GM19372 (cell line): ENCODE results near the gene ULK1.
"Not testable (repeated sequence)": the region's sequence is repeated elsewhere in the genome, so short reads cannot be mapped to it uniquely, and the experiment has no call there.

Experiments used
- ATAC-seq: cut with Tn5 transposase; IDR thresholded peaks from one replicate; pipeline ENCODE4 v1.9.1; 2021; ENCODE audit warnings: mild to moderate bottlenecking, low read depth, moderate library complexity; ENCODE audit not compliant: unreplicated experiment

ULK1 gene

DNA sequence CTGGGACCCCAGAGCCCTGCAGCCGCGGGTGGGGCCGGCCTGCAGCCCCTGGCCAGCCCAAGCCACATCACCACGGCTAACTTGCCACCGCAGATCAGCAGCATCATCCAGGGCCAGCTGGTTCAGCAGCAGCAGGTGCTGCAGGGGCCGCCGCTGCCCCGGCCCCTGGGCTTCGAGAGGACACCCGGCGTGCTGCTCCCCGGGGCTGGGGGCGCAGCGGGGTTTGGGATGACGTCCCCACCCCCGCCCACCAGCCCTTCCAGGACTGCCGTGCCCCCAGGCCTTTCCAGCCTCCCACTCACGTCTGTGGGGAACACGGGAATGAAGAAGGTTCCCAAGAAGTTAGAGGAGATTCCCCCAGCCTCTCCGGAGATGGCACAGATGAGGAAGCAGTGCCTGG, 66.9 kb downstream of the ULK1 start:
- ATAC-seq, result not testable (repeated sequence)

DNA sequence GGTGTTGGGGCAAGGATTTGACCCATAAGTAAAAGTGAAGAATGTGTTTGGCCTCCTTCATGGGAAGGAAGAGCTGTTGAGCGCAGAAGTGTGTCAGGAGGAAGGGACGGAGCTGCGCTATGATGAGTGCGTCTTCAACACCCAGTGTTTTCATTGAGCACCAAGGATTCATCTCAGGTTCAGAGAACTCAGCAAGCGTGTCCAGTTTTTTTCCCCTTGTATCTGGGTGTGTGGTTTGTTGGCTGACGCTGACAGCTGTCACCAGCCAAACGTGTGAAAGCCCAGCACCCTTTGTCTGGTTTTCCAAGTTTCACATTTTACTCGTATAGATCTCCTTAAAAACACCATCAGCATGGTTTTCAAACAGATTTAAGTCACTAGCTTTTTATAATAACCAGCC, 67.6 kb downstream of the ULK1 start:
- no peak for ATAC-seq

DNA sequence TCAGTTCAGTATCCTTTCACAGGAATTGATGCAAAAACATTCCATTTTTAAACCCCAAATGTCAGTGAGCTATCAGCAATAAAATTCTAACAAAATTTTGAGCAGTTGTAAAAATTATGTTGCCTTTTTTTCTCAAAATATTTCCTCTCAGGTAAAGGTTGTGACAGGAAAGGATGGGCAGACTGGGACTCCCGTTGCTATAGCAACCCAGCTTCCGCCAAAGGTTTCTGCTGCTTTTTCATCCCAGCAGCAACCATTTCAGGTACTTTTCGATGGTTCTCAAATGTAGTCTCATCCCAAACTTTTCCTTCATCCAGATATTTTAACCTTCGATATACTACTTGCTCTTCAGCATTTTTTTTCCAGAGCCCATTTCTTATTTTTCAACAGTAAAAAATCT, 69.0 kb downstream of the ULK1 start:
- ATAC-seq, result no peak

DNA sequence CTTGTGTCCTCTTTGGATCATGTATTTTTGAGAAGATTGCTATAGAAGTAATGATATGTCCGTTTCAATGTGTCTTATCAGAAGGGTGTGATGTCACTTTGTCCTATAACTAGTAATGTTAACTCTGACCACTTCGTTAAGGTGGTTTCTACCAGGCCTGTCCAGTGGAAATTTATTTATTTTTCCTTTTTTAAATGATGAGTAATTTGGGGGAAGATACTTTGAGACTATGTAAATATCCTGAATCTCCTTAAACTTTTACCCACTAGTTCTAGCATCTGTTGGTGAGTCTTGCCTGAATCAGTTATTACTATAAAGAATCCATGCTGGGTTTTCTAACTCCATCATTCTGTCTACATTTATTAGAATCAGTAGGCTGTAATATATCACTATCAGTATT, 70.7 kb downstream of the ULK1 start:
- no peak for ATAC-seq

DNA sequence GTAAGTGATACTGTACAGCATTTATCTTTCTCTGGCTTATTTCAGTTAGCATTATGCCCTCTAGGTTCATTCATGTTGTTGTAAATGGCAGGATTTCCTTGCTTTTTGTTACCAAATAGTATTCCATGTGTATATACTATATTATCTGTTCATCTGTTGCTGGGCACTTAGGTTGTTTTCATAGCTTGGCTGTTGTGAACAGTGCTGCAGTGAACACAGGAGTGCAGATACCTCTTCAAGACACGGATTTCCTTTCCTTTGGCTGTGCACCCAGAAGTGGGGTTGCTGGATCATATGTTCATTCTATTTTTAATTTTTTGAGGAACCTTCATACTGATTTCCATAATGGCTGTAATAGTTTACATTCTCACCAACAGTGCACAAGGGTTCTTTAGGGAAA, 76.8 kb downstream of the ULK1 start:
- ATAC-seq, result no peak
